ENCODE results near the gene SPSB3.

- TF ChIP-seq CTCF (IDR thresholded peaks at IDR 0.05) (no peak), POLR2AphosphoS5 (IDR thresholded peaks at IDR 0.05) (no peak)
Observed at GRCh38 chr16:1786242-1787055, 4.1 kb upstream of the SPSB3 start.
